ENCODE data around the gene TTBK2.

TTBK2 gene

GRCh38 chr15:42808913-42809312 lies 111.7 kb downstream of the TTBK2 start:
- Histone ChIP-seq H3K4me3 (ENCODE audit: low read length) (no peak overlapping the region), H4K20me1 (ENCODE audit: insufficient read depth, low read length) (no peaks in the 10 kb centered on the region), H3K27me3 (replicated peaks; ENCODE audit: insufficient read depth, low read length) (no peaks in the 10 kb centered on the region), H3K9me3 (replicated peaks; ENCODE audit: insufficient read depth, low read length) (no peaks in the 10 kb centered on the region), H3K79me2 (ENCODE audit: low read length) (no peaks in the 10 kb centered on the region), H3K9ac (ENCODE audit: low read length) (no peak overlapping the region), H3F3A (ENCODE audit: insufficient read depth, low read length) (no peaks in the 10 kb centered on the region), H3K4me2 (ENCODE audit: low read depth, low read length) (no peak overlapping the region), H3K4me1 (ENCODE audit: low read length) (no peaks in the 10 kb centered on the region), H2AFZ (ENCODE audit: low read length) (no peak overlapping the region), H3K9me2 (replicated peaks; ENCODE audit: insufficient read depth, low read length) (no peaks in the 10 kb centered on the region), H3K36me3 (replicated peaks; ENCODE audit: insufficient read depth, low read length) (no peaks in the 10 kb centered on the region), H3K27ac (ENCODE audit: low read length) (no peak overlapping the region)
- no peak for TF ChIP-seq EZH2 (optimal IDR thresholded peaks at IDR 0.05; ENCODE audit: low read depth, low read length)
- TF ChIP-seq EZH2phosphoT487 (IDR thresholded peaks at IDR 0.05; ENCODE audit: low read length) = no peak
- no peak for DNase-seq

- Histone ChIP-seq H2AFZ (ENCODE audit: low read length) (no peak overlapping the region), H3K4me2 (ENCODE audit: low read depth, low read length) (no peak overlapping the region), H3K36me3 (replicated peaks; ENCODE audit: insufficient read depth, low read length) (no peaks in the 10 kb centered on the region), H3F3A (ENCODE audit: insufficient read depth, low read length) (no peaks in the 10 kb centered on the region), H3K9me3 (replicated peaks; ENCODE audit: insufficient read depth, low read length) (no peaks in the 10 kb centered on the region), H3K27ac (ENCODE audit: low read length) (no peak overlapping the region), H3K9me2 (replicated peaks; ENCODE audit: insufficient read depth, low read length) (no peaks in the 10 kb centered on the region), H3K79me2 (ENCODE audit: low read length) (no peaks in the 10 kb centered on the region), H3K27me3 (replicated peaks; ENCODE audit: insufficient read depth, low read length) (no peaks in the 10 kb centered on the region), H4K20me1 (ENCODE audit: insufficient read depth, low read length) (no peaks in the 10 kb centered on the region), H3K4me3 (ENCODE audit: low read length) (no peak overlapping the region), H3K9ac (ENCODE audit: low read length) (no peak overlapping the region), H3K4me1 (ENCODE audit: low read length) (no peaks in the 10 kb centered on the region)
- DNase-seq = no peak
- TF ChIP-seq EZH2 (optimal IDR thresholded peaks at IDR 0.05; ENCODE audit: low read depth, low read length) = no peak
- no peak for TF ChIP-seq EZH2phosphoT487 (IDR thresholded peaks at IDR 0.05; ENCODE audit: low read length)
- TF ChIP-seq CTCF (IDR thresholded peaks at IDR 0.05; ENCODE audit: low read length) = no peak
These were observed 115.3 kb downstream of the TTBK2 start for GRCh38 chr15:42805266-42805665.

- H3K9me2 ChIP-seq (replicated peaks; ENCODE audit: insufficient read depth, low read length) = no peaks in the 10 kb centered on the region
- no peaks in the 10 kb centered on the region for H3K27me3 ChIP-seq (replicated peaks; ENCODE audit: insufficient read depth, low read length)
- TF ChIP-seq EZH2 (optimal IDR thresholded peaks at IDR 0.05; ENCODE audit: low read depth, low read length) = no peak
- TF ChIP-seq CTCF (IDR thresholded peaks at IDR 0.05; ENCODE audit: low read length) = no peak
- TF ChIP-seq EZH2phosphoT487 (IDR thresholded peaks at IDR 0.05; ENCODE audit: low read length) = no peak
- no peaks in the 10 kb centered on the region for H3K9me3 ChIP-seq (replicated peaks; ENCODE audit: insufficient read depth, low read length)
- H3K36me3 ChIP-seq (replicated peaks; ENCODE audit: insufficient read depth, low read length) = no peaks in the 10 kb centered on the region
- no peak for DNase-seq
- no peak overlapping the region for H3K27ac ChIP-seq (ENCODE audit: low read length)
- no peak overlapping the region for H2AFZ ChIP-seq (ENCODE audit: low read length)
- no peak overlapping the region for H3K4me2 ChIP-seq (ENCODE audit: low read depth, low read length)
- no peaks in the 10 kb centered on the region for H3F3A ChIP-seq (ENCODE audit: insufficient read depth, low read length)
- no peak overlapping the region for H3K4me3 ChIP-seq (ENCODE audit: low read length)
- no peaks in the 10 kb centered on the region for H3K4me1 ChIP-seq (ENCODE audit: low read length)
- no peaks in the 10 kb centered on the region for H3K79me2 ChIP-seq (ENCODE audit: low read length)
- no peak overlapping the region for H3K9ac ChIP-seq (ENCODE audit: low read length)
- no peaks in the 10 kb centered on the region for H4K20me1 ChIP-seq (ENCODE audit: insufficient read depth, low read length)
These were observed 115.8 kb downstream of the TTBK2 start for GRCh38 chr15:42804739-42805138.

GRCh38 chr15:42803436-42803835 lies 117.1 kb downstream of the TTBK2 start:
- no peaks in the 10 kb centered on the region for H3K4me1 ChIP-seq (ENCODE audit: low read length)
- H3K27ac ChIP-seq (ENCODE audit: low read length) = no peak overlapping the region
- H3K36me3 ChIP-seq (replicated peaks; ENCODE audit: insufficient read depth, low read length) = no peaks in the 10 kb centered on the region
- no peaks in the 10 kb centered on the region for H3F3A ChIP-seq (ENCODE audit: insufficient read depth, low read length)
- no peaks in the 10 kb centered on the region for H3K27me3 ChIP-seq (replicated peaks; ENCODE audit: insufficient read depth, low read length)
- no peak overlapping the region for H3K4me2 ChIP-seq (ENCODE audit: low read depth, low read length)
- no peaks in the 10 kb centered on the region for H3K9me3 ChIP-seq (replicated peaks; ENCODE audit: insufficient read depth, low read length)
- TF ChIP-seq CTCF (IDR thresholded peaks at IDR 0.05; ENCODE audit: low read length) (no peak), EZH2phosphoT487 (IDR thresholded peaks at IDR 0.05; ENCODE audit: low read length) (no peak), EZH2 (optimal IDR thresholded peaks at IDR 0.05; ENCODE audit: low read depth, low read length) (no peak)
- no peak overlapping the region for H2AFZ ChIP-seq (ENCODE audit: low read length)
- no peak overlapping the region for H3K4me3 ChIP-seq (ENCODE audit: low read length)
- no peaks in the 10 kb centered on the region for H4K20me1 ChIP-seq (ENCODE audit: insufficient read depth, low read length)
- no peaks in the 10 kb centered on the region for H3K79me2 ChIP-seq (ENCODE audit: low read length)
- no peaks in the 10 kb centered on the region for H3K9me2 ChIP-seq (replicated peaks; ENCODE audit: insufficient read depth, low read length)
- no peak for DNase-seq
- no peak overlapping the region for H3K9ac ChIP-seq (ENCODE audit: low read length)

All from MM.1S (cell line).